ENCODE measurements around the gene PIR.

Gene PIR

DNA sequence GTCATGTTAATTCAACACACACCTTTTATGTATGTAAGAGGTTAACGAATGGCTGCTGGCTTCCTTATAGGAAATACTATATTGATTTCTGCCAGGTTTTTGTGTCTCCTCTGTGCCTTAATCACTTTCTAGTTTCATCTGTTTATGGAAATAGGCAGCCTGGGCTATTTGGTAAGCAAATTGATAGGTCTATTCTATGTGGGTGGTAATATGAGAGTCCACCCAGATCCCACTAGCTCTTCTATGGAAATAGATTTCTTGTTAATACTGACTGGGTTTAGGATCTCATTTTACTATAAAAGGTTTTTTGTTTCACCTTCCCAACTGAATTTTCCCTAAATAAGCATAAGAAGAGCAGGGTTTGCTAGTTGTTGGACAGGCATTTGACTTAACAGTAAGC is 11.5 kb upstream of the PIR start:
- no peak overlapping the region for H3K27ac ChIP-seq
- TF ChIP-seq, protein P1, sequence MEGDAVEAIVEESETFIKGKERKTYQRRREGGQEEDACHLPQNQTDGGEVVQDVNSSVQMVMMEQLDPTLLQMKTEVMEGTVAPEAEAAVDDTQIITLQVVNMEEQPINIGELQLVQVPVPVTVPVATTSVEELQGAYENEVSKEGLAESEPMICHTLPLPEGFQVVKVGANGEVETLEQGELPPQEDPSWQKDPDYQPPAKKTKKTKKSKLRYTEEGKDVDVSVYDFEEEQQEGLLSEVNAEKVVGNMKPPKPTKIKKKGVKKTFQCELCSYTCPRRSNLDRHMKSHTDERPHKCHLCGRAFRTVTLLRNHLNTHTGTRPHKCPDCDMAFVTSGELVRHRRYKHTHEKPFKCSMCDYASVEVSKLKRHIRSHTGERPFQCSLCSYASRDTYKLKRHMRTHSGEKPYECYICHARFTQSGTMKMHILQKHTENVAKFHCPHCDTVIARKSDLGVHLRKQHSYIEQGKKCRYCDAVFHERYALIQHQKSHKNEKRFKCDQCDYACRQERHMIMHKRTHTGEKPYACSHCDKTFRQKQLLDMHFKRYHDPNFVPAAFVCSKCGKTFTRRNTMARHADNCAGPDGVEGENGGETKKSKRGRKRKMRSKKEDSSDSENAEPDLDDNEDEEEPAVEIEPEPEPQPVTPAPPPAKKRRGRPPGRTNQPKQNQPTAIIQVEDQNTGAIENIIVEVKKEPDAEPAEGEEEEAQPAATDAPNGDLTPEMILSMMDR (IDR thresholded peaks at IDR 0.05): no peak
- TF ChIP-seq ZFX (IDR thresholded peaks at IDR 0.05; ENCODE audit: borderline replicate concordance): no peak

DNA sequence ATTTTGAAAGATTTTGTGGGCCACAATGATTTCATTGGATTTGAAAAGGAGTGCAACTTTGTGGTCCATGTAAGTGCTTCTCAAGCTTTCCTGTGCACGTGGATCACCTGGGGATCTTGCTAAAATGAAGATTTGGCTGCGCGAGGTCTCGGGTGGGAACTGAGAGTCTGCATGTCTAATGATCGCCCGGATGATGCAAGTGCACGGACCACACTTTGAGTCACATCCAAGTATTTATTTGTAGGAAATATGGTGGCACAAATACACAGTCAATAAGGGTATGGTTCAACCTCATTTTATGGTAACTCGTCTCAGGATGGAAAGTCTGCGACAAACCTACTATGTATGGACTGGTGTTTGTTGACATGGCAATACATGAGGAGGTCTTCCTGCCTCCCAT is 8.4 kb upstream of the PIR start:
- TF ChIP-seq, protein P1 (IDR thresholded peaks at IDR 0.05): no peak
- no peak overlapping the region for H3K27ac ChIP-seq

DNA sequence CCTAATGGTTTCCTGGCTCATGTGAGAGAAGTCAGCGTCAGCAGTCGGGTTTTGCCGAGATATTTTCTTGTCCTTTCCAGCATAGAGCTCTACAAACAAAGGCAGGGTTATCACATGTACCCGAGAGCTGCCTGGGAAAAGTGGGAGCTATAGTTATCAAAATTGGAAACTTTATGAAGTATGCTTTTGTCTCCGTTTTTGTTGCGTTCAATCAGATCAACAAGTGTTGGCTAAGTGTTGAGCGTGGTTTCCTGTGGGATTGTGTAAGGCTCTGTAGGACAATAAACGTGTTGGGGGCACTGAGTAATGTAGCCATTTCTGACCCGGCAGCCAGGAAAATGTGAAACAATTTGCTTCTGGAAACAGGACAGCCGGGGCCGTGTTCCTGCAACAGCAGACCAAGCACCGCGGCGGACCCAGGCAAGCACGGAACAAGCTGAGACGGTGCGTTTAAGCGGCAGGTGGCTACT is 7.4 kb upstream of the PIR start, which contains the start of gene BMX:
Gene BMX (plus strand): TSS at position 311 of the 470 bp plus-strand sequence. CDS start 7,547 bp downstream, outside the sequence.
- H3K27ac ChIP-seq: no peak within 1 kb of the TSS
- TF ChIP-seq, protein P1 (IDR thresholded peaks at IDR 0.05): no peak
- TF ChIP-seq ZFX (IDR thresholded peaks at IDR 0.05; ENCODE audit: borderline replicate concordance): no peak

DNA sequence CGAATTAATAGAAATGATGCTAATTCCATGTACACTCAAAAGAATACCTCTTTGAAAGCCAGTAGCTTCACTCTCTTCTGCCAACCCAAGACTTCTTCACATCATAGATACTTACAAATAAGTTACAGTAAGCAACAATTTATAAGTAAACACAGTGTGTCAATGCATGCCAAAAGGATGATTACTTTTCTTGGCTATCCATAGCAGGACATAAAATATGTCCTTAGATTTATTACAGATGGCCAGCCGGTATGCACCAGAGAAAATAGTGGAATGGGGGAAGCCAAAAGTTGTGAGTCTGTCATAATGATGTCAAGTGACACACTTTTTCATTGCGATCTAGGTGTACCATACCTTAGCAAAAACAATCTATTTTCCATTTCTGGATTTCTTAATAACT is 6.8 kb upstream of the PIR start:
- no peak for TF ChIP-seq ZFX (IDR thresholded peaks at IDR 0.05; ENCODE audit: borderline replicate concordance)
- TF ChIP-seq, protein P1 (IDR thresholded peaks at IDR 0.05): no peak
- no peak overlapping the region for H3K27ac ChIP-seq

DNA sequence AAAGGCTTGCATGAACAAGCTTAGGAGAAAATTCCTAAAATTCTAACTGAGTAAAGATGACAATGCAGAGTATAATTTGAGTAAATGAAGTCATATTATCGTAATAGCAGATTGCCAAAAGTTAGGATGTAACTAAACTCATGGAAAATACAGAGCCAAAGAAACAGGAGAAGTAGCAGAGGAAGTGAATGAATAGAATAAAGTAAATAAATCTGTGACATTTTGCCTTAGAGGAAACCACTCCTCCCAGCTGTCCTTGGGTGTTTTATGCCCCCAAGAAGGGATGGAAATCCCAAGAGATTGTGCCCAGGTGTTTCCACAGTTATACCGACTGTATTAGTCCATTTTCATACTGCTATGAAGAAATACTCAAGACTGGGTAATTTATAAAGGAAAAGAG is 5.6 kb upstream of the PIR start:
- no peak for TF ChIP-seq ZFX (IDR thresholded peaks at IDR 0.05; ENCODE audit: borderline replicate concordance)
- TF ChIP-seq, protein P1 (IDR thresholded peaks at IDR 0.05): no peak
- H3K27ac ChIP-seq: no peak overlapping the region

DNA sequence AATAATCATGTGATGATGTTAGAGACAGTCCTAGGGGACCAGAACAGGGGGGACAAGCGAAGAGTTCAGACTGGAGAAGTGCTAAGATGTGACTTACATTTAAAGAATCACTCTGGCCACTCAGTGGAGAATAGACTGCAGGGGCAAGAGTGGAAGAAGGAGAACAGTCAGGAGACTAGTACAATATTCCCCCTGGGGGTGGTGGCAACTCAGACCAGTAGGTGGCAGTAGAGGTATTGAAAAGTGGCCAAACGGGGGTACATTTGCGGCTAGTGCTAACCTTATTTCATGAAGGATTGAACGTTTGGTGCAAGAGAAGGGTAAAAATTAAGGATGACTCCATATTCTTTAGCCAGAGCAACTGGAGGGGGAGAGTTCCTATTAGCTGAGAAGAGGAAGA is 4.7 kb upstream of the PIR start:
- TF ChIP-seq ZFX (IDR thresholded peaks at IDR 0.05; ENCODE audit: borderline replicate concordance): no peak
- TF ChIP-seq, protein P1 (IDR thresholded peaks at IDR 0.05): peak; percentile 64
- H3K27ac ChIP-seq: no peak overlapping the region

DNA sequence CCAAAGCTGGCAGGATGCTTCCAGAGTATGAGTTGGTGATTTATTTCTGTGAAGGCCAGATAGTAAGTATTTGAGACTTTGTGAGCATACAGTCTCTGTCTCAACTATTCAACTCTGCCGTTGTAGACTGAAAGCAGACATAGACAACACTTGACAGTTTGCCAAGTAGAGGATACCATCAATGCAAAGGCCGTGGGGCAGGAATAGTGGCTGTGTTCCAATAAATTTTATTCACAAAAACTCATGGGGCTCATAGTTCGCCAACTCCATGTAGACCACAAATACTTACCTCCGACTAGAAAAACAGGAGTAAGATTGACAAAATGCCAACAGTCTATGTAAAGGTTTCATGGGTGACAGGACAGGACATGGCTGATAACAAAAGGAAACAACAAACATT is 3.7 kb upstream of the PIR start:
- TF ChIP-seq, protein P1 (IDR thresholded peaks at IDR 0.05): no peak
- TF ChIP-seq ZFX (IDR thresholded peaks at IDR 0.05; ENCODE audit: borderline replicate concordance): no peak
- no peak overlapping the region for H3K27ac ChIP-seq

Measured in 22Rv1 (cell line).